ENCODE results near the gene NAT14. TPM values are rescaled to one million over a fixed set of nuclear protein-coding genes. Genes with fewer than 3 reads are reported as not detected.

NAT14 gene
- total RNA-seq, 1 experiment from 2014 or later = 55.3 TPM

DNA sequence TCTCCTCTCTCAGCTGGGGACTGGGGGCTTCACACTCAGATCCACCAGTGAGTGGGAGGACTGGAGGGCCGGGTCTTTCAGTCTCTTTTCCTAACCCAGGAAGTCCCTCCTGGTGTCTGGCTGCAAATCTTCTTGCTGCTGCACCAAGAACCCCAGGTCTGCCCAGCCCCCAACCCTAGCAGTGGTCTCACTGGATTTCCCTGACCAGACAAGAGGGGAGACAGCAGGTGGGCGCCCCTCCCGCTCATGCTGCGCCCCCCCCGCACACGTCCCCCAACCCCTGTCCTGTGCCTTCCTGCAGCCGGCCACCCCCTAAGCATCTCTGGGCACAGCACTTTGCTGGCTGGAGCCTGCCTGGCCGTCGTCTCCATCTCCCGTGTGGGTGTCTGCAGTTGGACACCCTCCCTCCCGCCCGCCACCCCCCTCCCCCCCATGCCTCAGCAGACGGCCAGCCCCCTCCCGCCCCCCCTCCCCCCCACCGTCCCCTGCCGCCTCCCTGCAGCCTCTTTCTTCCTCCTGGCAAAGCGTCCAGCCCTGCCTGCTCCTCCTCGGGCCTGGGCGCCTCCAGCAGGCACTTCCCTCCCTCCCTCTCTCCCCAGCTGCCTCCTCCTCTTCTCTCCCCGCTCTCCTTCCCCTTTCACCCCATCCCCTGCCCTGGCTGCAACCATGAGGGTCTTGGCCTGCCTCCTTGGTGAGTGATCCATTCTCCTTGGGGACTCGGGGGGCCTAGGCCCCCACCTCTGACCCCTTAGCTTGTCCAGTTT is 3.1 kb downstream of the NAT14 start, which contains the start of gene SSC5D (continued):
- no peak for TF ChIP-seq TCF7L2 (IDR thresholded peaks at IDR 0.05; ENCODE audit: borderline replicate concordance, extremely low read depth, insufficient read depth, insufficient read length)
- no peak for TF ChIP-seq SP1 (IDR thresholded peaks at IDR 0.05; ENCODE audit: low read depth)
- no peak for TF ChIP-seq RAD21 (IDR thresholded peaks at IDR 0.05; ENCODE audit: low read depth)
- TF ChIP-seq EZH2phosphoT487 (IDR thresholded peaks at IDR 0.05; ENCODE audit: borderline replicate concordance) = no peak
- no peak for TF ChIP-seq ZNF274 (IDR thresholded peaks at IDR 0.05; ENCODE audit: low read depth, low read length)
- no peak for TF ChIP-seq EZH2 (IDR thresholded peaks at IDR 0.05)
- TF ChIP-seq EGR1 (IDR thresholded peaks at IDR 0.05; ENCODE audit: low read depth) = no peak
- no peak for TF ChIP-seq ZFX (IDR thresholded peaks at IDR 0.05)
- no peak for TF ChIP-seq SIN3A (IDR thresholded peaks at IDR 0.05; ENCODE audit: low read depth)

DNA sequence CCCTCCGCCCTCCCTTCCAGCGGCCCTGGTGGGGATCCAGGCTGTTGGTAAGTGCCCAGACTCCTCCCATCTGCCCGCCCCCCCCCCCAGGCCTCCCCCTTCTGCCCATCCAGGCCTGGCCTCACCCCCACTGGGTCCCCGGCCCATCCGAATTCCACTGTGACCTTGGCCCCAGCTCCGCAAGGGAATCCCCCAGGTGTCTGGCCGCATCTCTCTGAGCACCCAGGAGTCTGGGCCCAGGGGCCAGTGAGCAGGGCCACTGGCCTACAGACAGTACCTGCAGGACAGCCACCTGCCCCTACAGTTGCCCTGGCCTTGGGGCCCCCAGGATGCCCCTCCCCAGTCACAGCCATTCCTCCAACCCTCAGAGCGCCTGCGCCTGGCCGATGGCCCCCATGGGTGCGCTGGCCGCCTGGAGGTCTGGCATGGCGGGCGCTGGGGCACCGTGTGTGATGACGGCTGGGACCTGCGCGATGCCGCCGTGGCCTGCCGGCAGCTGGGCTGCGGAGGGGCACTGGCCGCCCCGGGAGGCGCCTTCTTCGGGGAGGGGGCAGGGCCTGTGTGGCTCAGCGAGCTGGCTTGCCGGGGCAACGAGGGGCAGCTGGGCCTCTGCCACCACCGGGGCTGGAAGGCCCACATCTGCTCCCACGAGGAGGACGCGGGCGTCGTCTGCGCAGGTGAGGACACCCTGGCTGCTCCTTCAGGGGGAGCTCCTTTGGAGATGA is 4.2 kb downstream of the NAT14 start:
- Histone ChIP-seq H3K9ac (ENCODE audit: low read length) (no peak overlapping the region), H3K9me2 (ENCODE audit: insufficient read depth) (no peaks in the 10 kb centered on the region), H4K20me1 (ENCODE audit: insufficient read depth) (no peaks in the 10 kb centered on the region), H3K27ac (ENCODE audit: low read depth, low read length) (no peak overlapping the region), H3K79me2 (ENCODE audit: insufficient read depth, low read length) (peaks cover 7% of the 10 kb centered on the region; the same call in 1 of the 2 replicates), H3K36me3 (ENCODE audit: control insufficient read depth in 1 of 2, insufficient read depth in 2 of 2, low read length in 2 of 2) (no peaks in the 10 kb centered on the region), H3K9me3 (ENCODE audit: control insufficient read depth in 1 of 2, insufficient read depth in 1 of 2, low read depth in 1 of 2, low read length in 2 of 2) (no peaks in the 10 kb centered on the region), H2AFZ (ENCODE audit: low read depth, low read length, poor library complexity, severe bottlenecking) (no peak overlapping the region), H3K4me2 (ENCODE audit: low read length) (no peak overlapping the region), H3K27me3 (ENCODE audit: insufficient read depth, low read length) (no peaks in the 10 kb centered on the region), H3K4me1 (ENCODE audit: control insufficient read depth in 1 of 2, insufficient read depth in 2 of 2, low read length in 2 of 2) (peaks cover 10 to 34% of the 10 kb centered on the region in 2 experiments; a peak in 3 of 4 replicates), H3K4me3 (replicated peaks in 1 of 2; ENCODE audit: low read depth in 1 of 2, low read length in 2 of 2) (no peak overlapping the region)
- no TSS peak for BruUV-seq (replicated peaks)
- RAD21 ChIA-PET (ENCODE audit: low non-redundant PET in 1 of 2, low total read pairs in 2 of 2, uncharacterized antibody in 2 of 2, unreplicated experiment in 2 of 2) = no interaction called here
- no peak for ATAC-seq
- intact Hi-C loops (cut with micrococcal nuclease) = no loop called here
- CTCF ChIA-PET = no interaction called here
- POLR2A ChIA-PET = no interaction called here
- no peak for DNase-seq (ENCODE audit: low read depth, low spot score)
- no peak for TF ChIP-seq SP1 (IDR thresholded peaks at IDR 0.05; ENCODE audit: low read depth)
- TF ChIP-seq ZNF274 (IDR thresholded peaks at IDR 0.05; ENCODE audit: low read depth, low read length) = no peak
- no peak for TF ChIP-seq FOSL1 (IDR thresholded peaks at IDR 0.05; ENCODE audit: low read depth)
- no peak for TF ChIP-seq EZH2 (IDR thresholded peaks at IDR 0.05)
- TF ChIP-seq, protein P1, sequence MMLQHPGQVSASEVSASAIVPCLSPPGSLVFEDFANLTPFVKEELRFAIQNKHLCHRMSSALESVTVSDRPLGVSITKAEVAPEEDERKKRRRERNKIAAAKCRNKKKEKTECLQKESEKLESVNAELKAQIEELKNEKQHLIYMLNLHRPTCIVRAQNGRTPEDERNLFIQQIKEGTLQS (IDR thresholded peaks at IDR 0.05) = no peak
- no peak for TF ChIP-seq TCF7L2 (IDR thresholded peaks at IDR 0.05; ENCODE audit: borderline replicate concordance, extremely low read depth, insufficient read depth, insufficient read length)
- TF ChIP-seq CBX3 (IDR thresholded peaks at IDR 0.05; ENCODE audit: low read depth) = no peak
- TF ChIP-seq, protein P2, sequence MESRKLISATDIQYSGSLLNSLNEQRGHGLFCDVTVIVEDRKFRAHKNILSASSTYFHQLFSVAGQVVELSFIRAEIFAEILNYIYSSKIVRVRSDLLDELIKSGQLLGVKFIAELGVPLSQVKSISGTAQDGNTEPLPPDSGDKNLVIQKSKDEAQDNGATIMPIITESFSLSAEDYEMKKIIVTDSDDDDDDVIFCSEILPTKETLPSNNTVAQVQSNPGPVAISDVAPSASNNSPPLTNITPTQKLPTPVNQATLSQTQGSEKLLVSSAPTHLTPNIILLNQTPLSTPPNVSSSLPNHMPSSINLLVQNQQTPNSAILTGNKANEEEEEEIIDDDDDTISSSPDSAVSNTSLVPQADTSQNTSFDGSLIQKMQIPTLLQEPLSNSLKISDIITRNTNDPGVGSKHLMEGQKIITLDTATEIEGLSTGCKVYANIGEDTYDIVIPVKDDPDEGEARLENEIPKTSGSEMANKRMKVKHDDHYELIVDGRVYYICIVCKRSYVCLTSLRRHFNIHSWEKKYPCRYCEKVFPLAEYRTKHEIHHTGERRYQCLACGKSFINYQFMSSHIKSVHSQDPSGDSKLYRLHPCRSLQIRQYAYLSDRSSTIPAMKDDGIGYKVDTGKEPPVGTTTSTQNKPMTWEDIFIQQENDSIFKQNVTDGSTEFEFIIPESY (IDR thresholded peaks at IDR 0.05; ENCODE audit: extremely low read depth, insufficient replicate concordance, low read length) = no peak
- no peak for TF ChIP-seq ZFX (IDR thresholded peaks at IDR 0.05)
- TF ChIP-seq SRF (IDR thresholded peaks at IDR 0.05; ENCODE audit: low read depth) = no peak
- no peak for TF ChIP-seq YY1 (IDR thresholded peaks at IDR 0.05; ENCODE audit: extremely low read depth, insufficient replicate concordance, low read depth, low read length)
- TF ChIP-seq POLR2A (IDR thresholded peaks at IDR 0.05; ENCODE audit: borderline replicate concordance, extremely low read depth, insufficient read depth, insufficient read length) = no peak
- TF ChIP-seq POLR2AphosphoS5 (IDR thresholded peaks at IDR 0.05; ENCODE audit: low read depth, low read length) = no peak
- TF ChIP-seq, protein P3, sequence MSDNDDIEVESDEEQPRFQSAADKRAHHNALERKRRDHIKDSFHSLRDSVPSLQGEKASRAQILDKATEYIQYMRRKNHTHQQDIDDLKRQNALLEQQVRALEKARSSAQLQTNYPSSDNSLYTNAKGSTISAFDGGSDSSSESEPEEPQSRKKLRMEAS (IDR thresholded peaks at IDR 0.05) = no peak
- TF ChIP-seq ELF1 (IDR thresholded peaks at IDR 0.05; ENCODE audit: borderline replicate concordance, low read depth) = no peak
- no peak for TF ChIP-seq EZH2phosphoT487 (IDR thresholded peaks at IDR 0.05; ENCODE audit: borderline replicate concordance)
- no peak for TF ChIP-seq JUND (IDR thresholded peaks at IDR 0.05)
